ENCODE results near the gene IGF2R.
A peak's percentile ranks its signal among the peaks of the same experiment; 100 is the strongest.

IGF2R gene

GRCh38 chr6:159976686-159977254 is 7.9 kb downstream of the IGF2R start:
- no peak for DNase-seq

- no peak for DNase-seq
Measured at GRCh38 chr6:159977255-159977903, 8.5 kb downstream of the IGF2R start.

GRCh38 chr6:159977904-159978268 is 9.0 kb downstream of the IGF2R start:
- no peak for DNase-seq

GRCh38 chr6:159978291-159979135 is 9.6 kb downstream of the IGF2R start:
- peak; percentile 44 for DNase-seq

- DNase-seq = peak; percentile 72
Measured at GRCh38 chr6:159979136-159979874, 10.4 kb downstream of the IGF2R start.

- no peak for DNase-seq
Measured at GRCh38 chr6:159980474-159980873, 11.6 kb downstream of the IGF2R start.

- no peak for DNase-seq
Measured at GRCh38 chr6:159981071-159981402, 12.2 kb downstream of the IGF2R start.

- DNase-seq = peak; percentile 75
Measured at GRCh38 chr6:159981403-159982245, 12.7 kb downstream of the IGF2R start.

GRCh38 chr6:159982731-159983506 is 14.0 kb downstream of the IGF2R start:
- no peak for DNase-seq

GRCh38 chr6:159983641-159984080 is 14.8 kb downstream of the IGF2R start:
- DNase-seq = peak; percentile 34

- DNase-seq = peak; percentile 51
Measured at GRCh38 chr6:159984268-159984786, 15.4 kb downstream of the IGF2R start.

GRCh38 chr6:159985296-159985945 is 16.5 kb downstream of the IGF2R start:
- DNase-seq = no peak

- DNase-seq = no peak
Measured at GRCh38 chr6:159988983-159989454, 20.1 kb downstream of the IGF2R start.

GRCh38 chr6:159989492-159990480 is 20.9 kb downstream of the IGF2R start:
- DNase-seq = no peak

GRCh38 chr6:159992366-159992765 is 23.5 kb downstream of the IGF2R start:
- DNase-seq = no peak

- no peak for DNase-seq
Measured at GRCh38 chr6:159995405-159995804, 26.5 kb downstream of the IGF2R start.

- no peak for DNase-seq
Measured at GRCh38 chr6:159996087-159996622, 27.3 kb downstream of the IGF2R start.

- DNase-seq = no peak
Measured at GRCh38 chr6:159996626-159997497, 28.0 kb downstream of the IGF2R start.
